GM21786 (cell line): ENCODE data around the gene DNAH10.

ENCODE experiments used
- ATAC-seq: cut with Tn5 transposase; IDR thresholded peaks from one replicate; pipeline ENCODE4 v1.9.1; 2021; ENCODE audit not compliant: unreplicated experiment

Gene DNAH10

GRCh38 chr12:123877968-123878367 lies 115.9 kb downstream of the DNAH10 start:
- ATAC-seq: no peak

GRCh38 chr12:123879101-123879500 lies 117.0 kb downstream of the DNAH10 start:
- no peak for ATAC-seq

- ATAC-seq: no peak
These were observed 117.6 kb downstream of the DNAH10 start for GRCh38 chr12:123879691-123880090.

GRCh38 chr12:123882161-123882705 lies 120.1 kb downstream of the DNAH10 start:
- no peak for ATAC-seq

- no peak for ATAC-seq
These were observed 124.2 kb downstream of the DNAH10 start for GRCh38 chr12:123886258-123886657.

GRCh38 chr12:123886931-123887582 lies 125.0 kb downstream of the DNAH10 start:
- no peak for ATAC-seq

GRCh38 chr12:123888989-123889388 lies 126.9 kb downstream of the DNAH10 start:
- no peak for ATAC-seq

- ATAC-seq: no peak
These were observed 127.9 kb downstream of the DNAH10 start for GRCh38 chr12:123889848-123890535.

- ATAC-seq: no peak
These were observed 128.4 kb downstream of the DNAH10 start for GRCh38 chr12:123890536-123890902.

- ATAC-seq: no peak
These were observed 128.9 kb downstream of the DNAH10 start for GRCh38 chr12:123891011-123891410.

GRCh38 chr12:123891516-123892179 lies 129.5 kb downstream of the DNAH10 start:
- no peak for ATAC-seq

- ATAC-seq: no peak
These were observed 130.1 kb downstream of the DNAH10 start for GRCh38 chr12:123892180-123892559.

- no peak for ATAC-seq
These were observed 130.8 kb downstream of the DNAH10 start for GRCh38 chr12:123892853-123893252.

GRCh38 chr12:123893276-123893675 lies 131.2 kb downstream of the DNAH10 start:
- ATAC-seq: no peak

GRCh38 chr12:123894823-123895345 lies 132.8 kb downstream of the DNAH10 start:
- no peak for ATAC-seq

GRCh38 chr12:123895451-123895850 lies 133.3 kb downstream of the DNAH10 start:
- no peak for ATAC-seq

GRCh38 chr12:123896767-123897166 lies 134.7 kb downstream of the DNAH10 start:
- no peak for ATAC-seq

- ATAC-seq: no peak
These were observed 135.1 kb downstream of the DNAH10 start for GRCh38 chr12:123897221-123897620.

GRCh38 chr12:123898673-123899072 lies 136.6 kb downstream of the DNAH10 start:
- ATAC-seq: no peak

- ATAC-seq: no peak
These were observed 137.3 kb downstream of the DNAH10 start for GRCh38 chr12:123899368-123899767.

GRCh38 chr12:123900871-123901376 lies 138.8 kb downstream of the DNAH10 start:
- no peak for ATAC-seq

GRCh38 chr12:123902821-123903220 lies 140.7 kb downstream of the DNAH10 start:
- no peak for ATAC-seq
